SU-DHL-6 (cell line): ENCODE measurements around the gene RPIA.

Source experiments
- CTCF ChIP-seq: fragments of 200-600 bp; sonication (generic); IDR thresholded peaks from one replicate; pipeline ENCODE4 v1.5.1; 2017; ENCODE audit warnings: antibody characterized with exemption, mild to moderate bottlenecking, low read length, moderate library complexity; ENCODE audit not compliant: insufficient read depth, poor library complexity, severe bottlenecking
- EZH2phosphoT487 ChIP-seq: fragments of 200-600 bp; sonication (generic), shearing (Covaris generic); conservative IDR thresholded peaks from 2 replicates; pipeline ENCODE4 v1.6.1; 2018; ENCODE audit warnings: mild to moderate bottlenecking, antibody characterized with exemption, low read length, moderate library complexity, mixed read lengths

DNA sequence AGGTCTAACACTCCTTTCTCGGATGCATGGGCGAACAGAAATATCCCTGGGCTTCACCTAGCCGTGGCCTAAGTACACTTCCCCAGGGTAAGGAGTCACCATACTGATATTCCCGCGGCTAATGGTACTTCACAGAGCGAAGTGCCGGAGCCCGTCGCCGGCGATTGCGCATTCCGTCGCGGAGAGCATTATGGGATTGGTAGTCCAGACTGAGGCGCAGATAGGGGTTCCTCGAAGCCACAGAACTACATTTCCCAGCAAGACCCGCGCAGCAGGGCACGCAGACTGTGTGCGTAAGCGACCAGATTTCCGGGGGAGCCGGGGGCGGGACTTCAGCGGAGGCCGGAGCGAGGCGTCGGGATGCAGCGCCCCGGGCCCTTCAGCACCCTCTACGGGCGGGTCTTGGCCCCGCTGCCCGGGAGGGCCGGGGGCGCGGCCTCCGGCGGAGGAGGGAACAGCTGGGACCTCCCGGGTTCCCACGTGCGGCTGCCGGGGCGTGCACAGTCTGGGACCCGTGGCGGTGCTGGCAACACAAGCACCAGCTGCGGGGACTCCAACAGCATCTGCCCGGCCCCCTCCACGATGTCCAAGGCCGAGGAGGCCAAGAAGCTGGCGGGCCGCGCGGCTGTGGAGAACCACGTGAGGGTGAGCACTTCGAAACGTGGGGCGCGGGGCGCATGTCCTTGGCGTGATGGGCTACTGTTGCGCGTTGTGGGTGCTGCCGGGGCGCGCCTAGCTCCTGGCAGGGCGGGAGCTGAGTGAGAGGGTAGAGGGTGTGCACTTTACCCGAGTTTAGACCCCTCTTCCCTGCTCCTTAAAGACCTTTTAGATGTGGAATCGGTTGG is at the start of gene RPIA:
- peak; percentile 46 for TF ChIP-seq CTCF
- TF ChIP-seq EZH2phosphoT487: no peak
